GM12874 (cell line): Measurements from ENCODE around the gene DGKD.

ENCODE experiments used
- TF ChIP-seq, protein P1 (sequence below): IDR thresholded peaks from 2 replicates; pipeline ENCODE4 v1.5.1; 2011; ENCODE audit warnings: low read depth, mild to moderate bottlenecking, control low read depth, low read length, moderate library complexity; ENCODE audit not compliant: insufficient read depth

DGKD gene

GRCh38 chr2:233470011-233470687 lies 115.9 kb downstream of the DGKD start:
- TF ChIP-seq, protein P1, sequence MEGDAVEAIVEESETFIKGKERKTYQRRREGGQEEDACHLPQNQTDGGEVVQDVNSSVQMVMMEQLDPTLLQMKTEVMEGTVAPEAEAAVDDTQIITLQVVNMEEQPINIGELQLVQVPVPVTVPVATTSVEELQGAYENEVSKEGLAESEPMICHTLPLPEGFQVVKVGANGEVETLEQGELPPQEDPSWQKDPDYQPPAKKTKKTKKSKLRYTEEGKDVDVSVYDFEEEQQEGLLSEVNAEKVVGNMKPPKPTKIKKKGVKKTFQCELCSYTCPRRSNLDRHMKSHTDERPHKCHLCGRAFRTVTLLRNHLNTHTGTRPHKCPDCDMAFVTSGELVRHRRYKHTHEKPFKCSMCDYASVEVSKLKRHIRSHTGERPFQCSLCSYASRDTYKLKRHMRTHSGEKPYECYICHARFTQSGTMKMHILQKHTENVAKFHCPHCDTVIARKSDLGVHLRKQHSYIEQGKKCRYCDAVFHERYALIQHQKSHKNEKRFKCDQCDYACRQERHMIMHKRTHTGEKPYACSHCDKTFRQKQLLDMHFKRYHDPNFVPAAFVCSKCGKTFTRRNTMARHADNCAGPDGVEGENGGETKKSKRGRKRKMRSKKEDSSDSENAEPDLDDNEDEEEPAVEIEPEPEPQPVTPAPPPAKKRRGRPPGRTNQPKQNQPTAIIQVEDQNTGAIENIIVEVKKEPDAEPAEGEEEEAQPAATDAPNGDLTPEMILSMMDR: no peak

DNA sequence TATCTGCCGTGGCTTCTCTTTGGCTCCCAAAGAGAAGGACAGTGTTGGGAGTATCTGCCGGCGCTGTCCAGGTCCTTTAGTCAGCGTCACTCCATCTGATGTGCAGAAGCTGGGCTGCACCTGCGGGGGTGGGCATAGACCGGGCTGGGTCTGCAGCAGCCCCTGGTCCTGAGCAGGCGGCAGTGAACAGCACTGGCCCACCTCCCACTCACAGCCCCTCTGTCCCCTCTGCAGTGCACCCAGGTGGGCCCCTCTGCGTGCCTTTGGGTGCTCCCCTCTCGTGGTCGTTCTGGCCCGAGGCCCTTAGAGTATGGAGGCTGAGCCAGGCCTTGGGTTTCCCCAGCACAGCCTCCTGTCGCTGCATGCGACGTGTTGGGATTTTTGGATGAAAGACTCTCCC lies 116.5 kb downstream of the DGKD start:
- TF ChIP-seq, protein P1: no peak

GRCh38 chr2:233471291-233472035 lies 117.2 kb downstream of the DGKD start:
- TF ChIP-seq, protein P1: no peak

- TF ChIP-seq, protein P1: no peak
Measured at GRCh38 chr2:233473386-233473791, 119.1 kb downstream of the DGKD start.

DNA sequence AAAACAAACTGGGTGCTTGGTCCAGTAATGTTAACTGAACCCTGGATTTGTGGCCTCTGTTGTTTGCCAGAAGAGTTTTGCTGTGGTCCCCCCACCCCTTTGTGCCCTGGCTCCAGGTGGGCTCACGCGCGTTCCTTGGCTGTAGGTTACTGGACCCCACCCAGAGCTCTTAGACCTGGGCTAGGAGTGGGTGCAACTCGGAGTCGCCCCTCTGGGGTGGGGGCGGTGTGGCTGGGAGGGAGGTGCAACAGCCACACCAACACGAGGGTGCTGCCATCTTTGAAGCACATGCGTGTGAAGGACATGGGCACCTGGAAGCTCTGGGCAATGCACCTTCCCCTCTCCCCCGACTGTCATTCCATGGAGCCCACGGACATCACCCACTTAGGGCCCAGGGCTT lies 119.6 kb downstream of the DGKD start:
- TF ChIP-seq, protein P1: no peak

GRCh38 chr2:233474308-233475160 lies 120.2 kb downstream of the DGKD start:
- TF ChIP-seq, protein P1: no peak

GRCh38 chr2:233476063-233476410 lies 121.7 kb downstream of the DGKD start:
- TF ChIP-seq, protein P1: no peak
